CD4-positive, CD25-positive, alpha-beta regulatory T cell (primary cell): Measurements from ENCODE around the gene KPRP. TPM values are rescaled to one million over a fixed set of nuclear protein-coding genes. Genes with fewer than 3 reads are reported as not detected.

ENCODE experiments used
- ATAC-seq, 2 donors: fragments of 150-1000 bp; cut with Tn5 transposase; one replicate each; pipeline ENCODE4 v1.10.0; 2021; ENCODE audit warnings: low read depth in 2 of 2, moderate number of reproducible peaks in 2 of 2, moderate library complexity in 1 of 2
- DNase-seq, 3 donors: peaks; one replicate each; pipeline versions ENCODE4 v3.0.0 to v3.0.0-alpha.2; 2012 to 2022; ENCODE audit warnings: mixed read lengths in 1 of 3
- H3K27ac ChIP-seq: one replicate; pipeline ENCODE4 v1.7.0; 2013; ENCODE audit warnings: mild to moderate bottlenecking, low read length; ENCODE audit not compliant: insufficient read depth, poor library complexity, severe bottlenecking
- H3K27me3 ChIP-seq: one replicate; pipeline ENCODE4 v1.7.0; 2013; ENCODE audit warnings: low read length; ENCODE audit not compliant: control insufficient read depth, insufficient read depth
- H3K36me3 ChIP-seq: one replicate; pipeline ENCODE4 v1.7.0; 2013; ENCODE audit warnings: mild to moderate bottlenecking, low read length, moderate library complexity; ENCODE audit not compliant: control insufficient read depth, insufficient read depth
- H3K4me1 ChIP-seq: 2 replicates; pipeline ENCODE4 v1.7.0; 2013; ENCODE audit warnings: mild to moderate bottlenecking, low read length; ENCODE audit not compliant: insufficient read depth, control insufficient read depth, poor library complexity, severe bottlenecking
- H3K4me3 ChIP-seq: one replicate; pipeline ENCODE4 v1.7.0; 2013; ENCODE audit warnings: low read depth, mild to moderate bottlenecking, low read length, moderate library complexity
- H3K9me3 ChIP-seq, 2 experiments: 1 replicate in 1 of 2; 2 replicates in 1 of 2; pipeline ENCODE4 v1.7.0; 2013; ENCODE audit warnings: low read length in 2 of 2, mild to moderate bottlenecking in 1 of 2, moderate library complexity in 1 of 2; ENCODE audit not compliant: control insufficient read depth in 2 of 2
- H3K27ac Mint-ChIP-seq, 3 donors: one replicate each; pipeline ENCODE4 v1.8.0; 2020 to 2022; ENCODE audit warnings: mild to moderate bottlenecking in 3 of 3, mixed read lengths in 3 of 3, moderate library complexity in 2 of 3
- H3K27me3 Mint-ChIP-seq: one replicate; pipeline ENCODE4 v1.8.0; 2022; ENCODE audit warnings: mild to moderate bottlenecking, mixed read lengths
- H3K36me3 Mint-ChIP-seq: one replicate; pipeline ENCODE4 v1.8.0; 2020; ENCODE audit warnings: mixed read lengths
- H3K4me1 Mint-ChIP-seq, 4 donors: one replicate each; pipeline ENCODE4 v1.8.0; 2020 to 2022; ENCODE audit warnings: mixed read lengths in 4 of 4, mild to moderate bottlenecking in 1 of 4
- H3K4me3 Mint-ChIP-seq, 4 donors: one replicate each; pipeline ENCODE4 v1.8.0; 2020 to 2022; ENCODE audit warnings: mild to moderate bottlenecking in 4 of 4, mixed read lengths in 4 of 4, moderate library complexity in 3 of 4
- H3K9me3 Mint-ChIP-seq, 7 donors: one replicate each; pipeline ENCODE4 v1.8.0; 2020 to 2022; ENCODE audit warnings: mixed read lengths in 7 of 7, mild to moderate bottlenecking in 3 of 7, moderate library complexity in 2 of 7
- polyA plus RNA-seq, 4 donors: library from polyadenylated mRNA; unstranded; fragments of 300-500 nt; fragmentation: Illumina TruSeq; gene quantifications; one replicate each; pipeline ENCODE4 v1.2.3, GENCODE V29; 2021
- total RNA-seq: library from RNA; stranded (reverse); gene quantifications from one replicate; pipeline ENCODE4 v1.2.3, GENCODE V29; 2022

KPRP gene
- total and polyA plus RNA-seq, 5 donors from 2014 or later = not detected

DNA sequence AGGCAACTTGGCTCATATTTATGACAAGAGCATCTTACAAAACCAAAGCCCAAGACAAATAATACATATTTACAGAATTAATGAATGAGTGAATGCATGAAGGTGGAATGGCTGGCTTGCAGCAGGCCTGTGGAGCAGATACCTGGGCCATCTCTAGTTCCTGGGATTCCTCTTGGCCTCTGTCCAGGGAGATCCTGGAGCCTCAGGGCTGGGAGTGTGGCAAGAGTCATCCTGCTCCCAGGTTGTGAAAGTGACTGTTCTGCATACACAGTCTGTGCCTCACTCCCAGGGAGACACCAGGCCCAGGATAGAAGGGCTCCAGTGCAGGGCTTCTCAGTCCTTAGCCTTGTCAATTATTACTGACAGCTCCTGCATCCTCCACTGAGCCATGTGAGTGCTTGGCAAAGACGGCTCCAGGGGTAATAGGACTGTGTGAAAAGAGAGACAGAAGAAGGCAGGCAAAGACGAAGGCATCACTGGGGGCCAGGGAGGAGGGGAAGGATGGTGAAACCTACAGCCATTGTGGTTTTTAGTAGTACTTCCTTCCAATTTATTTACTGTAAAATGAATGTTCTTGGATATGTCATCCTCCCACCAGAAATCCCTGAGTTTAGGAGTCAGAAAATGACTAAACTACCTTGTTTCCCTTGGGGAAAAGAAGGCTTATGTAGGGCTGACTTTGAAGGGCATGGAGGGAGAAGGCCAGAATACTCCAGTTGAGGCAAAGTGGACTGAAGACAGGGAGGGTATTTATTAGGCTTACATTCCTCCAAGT lies 14.3 kb upstream of the KPRP start:
- Histone ChIP-seq H3K4me1 (no peaks in the 10 kb centered on the region), H3K4me3 (no peak overlapping the region), H3K9me3 (no peaks in the 10 kb centered on the region), H3K27ac (no peak overlapping the region), H3K27me3 (peaks cover 4% of the 10 kb centered on the region), H3K36me3 (no peaks in the 10 kb centered on the region)
- ATAC-seq = no peak
- Mint-ChIP-seq H3K36me3 (no peaks in the 10 kb centered on the region), H3K27me3 (peaks cover 16% of the 10 kb centered on the region), H3K4me1 (no peaks in the 10 kb centered on the region), H3K27ac (no peak overlapping the region), H3K4me3 (no peak overlapping the region), H3K9me3 (peaks cover 0 to 3% (median 0%) of the 10 kb centered on the region in 7 donors)
- no peak for DNase-seq

DNA sequence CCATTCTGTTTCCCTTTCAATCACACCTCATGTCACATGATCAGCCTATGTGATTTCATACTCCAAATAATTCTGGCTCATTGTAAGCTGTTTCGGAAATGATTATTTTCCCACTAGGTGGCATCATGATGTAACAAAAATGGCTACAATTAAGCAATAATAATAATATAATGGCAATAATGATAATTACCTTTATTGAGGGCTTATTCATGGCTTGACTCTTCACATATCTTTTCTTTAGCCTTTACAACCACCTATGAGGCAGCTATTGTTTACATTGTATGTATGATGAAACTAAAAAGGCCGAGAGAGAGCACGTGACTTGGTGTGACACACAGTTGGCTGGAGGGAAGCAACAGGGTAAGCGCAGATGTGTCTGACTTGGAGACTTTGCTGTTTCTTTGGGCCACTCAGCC lies 12.5 kb upstream of the KPRP start:
- H3K27me3 Mint-ChIP-seq = peaks cover 16% of the 10 kb centered on the region
- no peak overlapping the region for H3K27ac Mint-ChIP-seq
- no peaks in the 10 kb centered on the region for H3K9me3 ChIP-seq
- no peaks in the 10 kb centered on the region for H3K36me3 Mint-ChIP-seq
- DNase-seq (no peak), ATAC-seq (no peak)
- H3K4me3 Mint-ChIP-seq = no peak overlapping the region
- H3K36me3 ChIP-seq = no peaks in the 10 kb centered on the region
- H3K9me3 Mint-ChIP-seq = peaks cover 0 to 3% (median 0%) of the 10 kb centered on the region in 7 donors
- no peak overlapping the region for H3K27ac ChIP-seq
- no peaks in the 10 kb centered on the region for H3K4me1 Mint-ChIP-seq
- no peaks in the 10 kb centered on the region for H3K4me1 ChIP-seq
- no peak overlapping the region for H3K4me3 ChIP-seq
- peaks cover 4% of the 10 kb centered on the region for H3K27me3 ChIP-seq

DNA sequence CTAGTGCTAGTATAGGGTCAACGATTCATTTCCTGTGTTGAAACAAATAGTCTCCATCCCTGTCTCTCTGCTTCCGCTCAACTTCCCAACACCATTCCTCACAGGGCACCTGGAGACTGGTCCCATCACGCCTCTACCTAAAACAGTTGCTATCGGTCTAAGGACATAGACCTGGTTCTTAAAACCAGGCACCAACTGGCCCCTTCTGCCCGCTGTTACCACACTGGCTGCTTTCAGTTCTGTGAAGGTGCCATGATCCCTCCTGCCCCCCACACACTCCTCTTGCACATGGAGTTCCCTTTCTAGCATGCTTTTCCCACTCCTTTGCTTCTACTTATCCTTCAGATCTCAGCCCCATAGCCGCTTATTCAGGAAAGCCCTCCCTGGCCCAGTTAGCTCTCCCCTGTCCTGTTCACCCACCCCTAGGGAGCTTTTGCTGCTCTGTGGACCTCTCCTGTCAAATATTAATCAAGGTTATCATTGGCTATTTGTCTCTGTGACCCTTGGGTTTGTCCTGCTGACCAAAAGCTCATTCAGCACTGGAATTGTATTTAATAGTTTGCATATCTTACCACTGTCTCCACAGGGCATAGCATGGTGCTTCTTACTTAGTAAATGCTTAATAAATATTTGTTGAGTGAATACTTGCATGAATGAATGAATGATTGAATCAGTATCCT lies 11.9 kb upstream of the KPRP start:
- H3K4me1 Mint-ChIP-seq = no peaks in the 10 kb centered on the region
- Histone ChIP-seq H3K27ac (no peak overlapping the region), H3K4me3 (no peak overlapping the region), H3K4me1 (no peaks in the 10 kb centered on the region), H3K36me3 (no peaks in the 10 kb centered on the region), H3K9me3 (no peaks in the 10 kb centered on the region), H3K27me3 (peaks cover 7% of the 10 kb centered on the region)
- ATAC-seq (no peak), DNase-seq (no peak)
- no peaks in the 10 kb centered on the region for H3K36me3 Mint-ChIP-seq
- H3K27ac Mint-ChIP-seq = no peak overlapping the region
- H3K4me3 Mint-ChIP-seq = no peak overlapping the region
- peaks cover 16% of the 10 kb centered on the region for H3K27me3 Mint-ChIP-seq
- peaks cover 0 to 6% (median 0%) of the 10 kb centered on the region in 7 donors for H3K9me3 Mint-ChIP-seq

DNA sequence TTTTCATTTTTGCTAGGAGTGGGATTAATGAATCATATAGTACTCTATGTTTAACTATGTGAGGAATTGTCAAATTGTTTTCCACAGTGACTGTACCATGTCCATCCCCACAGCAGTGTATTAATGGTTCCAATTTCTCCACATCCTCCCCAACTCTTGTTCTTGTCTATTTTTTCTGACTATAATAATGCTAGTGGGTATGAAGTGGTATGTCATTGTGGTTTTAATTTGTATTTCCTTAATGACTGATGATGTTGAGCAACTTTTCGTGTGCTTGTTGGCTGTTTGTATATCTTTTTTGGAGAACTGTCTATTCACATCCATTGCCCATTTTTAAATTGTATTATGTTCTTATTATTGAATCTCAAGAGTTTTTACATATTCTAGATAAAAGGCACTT lies 10.0 kb upstream of the KPRP start:
- Histone ChIP-seq H3K4me3 (no peak overlapping the region), H3K4me1 (no peaks in the 10 kb centered on the region), H3K27ac (no peak overlapping the region), H3K36me3 (no peaks in the 10 kb centered on the region), H3K27me3 (peaks cover 7% of the 10 kb centered on the region), H3K9me3 (no peaks in the 10 kb centered on the region)
- Mint-ChIP-seq H3K9me3 (peaks cover 0 to 4% (median 0%) of the 10 kb centered on the region in 7 donors), H3K36me3 (no peaks in the 10 kb centered on the region), H3K27ac (no peak overlapping the region), H3K4me1 (no peaks in the 10 kb centered on the region), H3K27me3 (peaks cover 14% of the 10 kb centered on the region), H3K4me3 (no peak overlapping the region)
- ATAC-seq (no peak), DNase-seq (no peak)

DNA sequence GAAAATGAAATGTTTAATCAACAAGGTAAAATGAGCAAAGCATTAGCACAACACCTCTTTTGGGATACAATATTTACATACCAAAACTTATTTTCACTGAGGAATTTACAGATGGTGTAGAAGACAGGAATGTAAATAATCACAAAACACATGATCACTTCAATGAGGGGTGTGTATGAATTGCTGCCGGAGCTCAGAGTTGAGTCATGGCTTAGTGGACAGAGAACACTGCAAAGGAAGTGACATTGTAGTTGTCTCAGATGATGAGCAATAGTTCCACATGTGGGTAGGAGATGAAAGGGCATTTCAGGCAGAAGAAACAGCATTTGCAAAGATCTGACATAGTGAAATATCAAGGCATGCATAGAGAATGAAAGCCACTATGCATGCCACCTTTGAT lies 5.6 kb upstream of the KPRP start:
- H3K4me3 Mint-ChIP-seq = no peak overlapping the region
- DNase-seq = no peak
- Histone ChIP-seq H3K27me3 (peaks cover 9% of the 10 kb centered on the region), H3K4me3 (no peak overlapping the region), H3K27ac (no peak overlapping the region), H3K36me3 (no peaks in the 10 kb centered on the region), H3K9me3 (no peaks in the 10 kb centered on the region), H3K4me1 (no peaks in the 10 kb centered on the region)
- peaks cover 11% of the 10 kb centered on the region for H3K27me3 Mint-ChIP-seq
- H3K27ac Mint-ChIP-seq = no peak overlapping the region
- H3K4me1 Mint-ChIP-seq = no peaks in the 10 kb centered on the region
- H3K36me3 Mint-ChIP-seq = no peaks in the 10 kb centered on the region
- no peak for ATAC-seq
- peaks cover 0 to 4% (median 0%) of the 10 kb centered on the region in 7 donors for H3K9me3 Mint-ChIP-seq

DNA sequence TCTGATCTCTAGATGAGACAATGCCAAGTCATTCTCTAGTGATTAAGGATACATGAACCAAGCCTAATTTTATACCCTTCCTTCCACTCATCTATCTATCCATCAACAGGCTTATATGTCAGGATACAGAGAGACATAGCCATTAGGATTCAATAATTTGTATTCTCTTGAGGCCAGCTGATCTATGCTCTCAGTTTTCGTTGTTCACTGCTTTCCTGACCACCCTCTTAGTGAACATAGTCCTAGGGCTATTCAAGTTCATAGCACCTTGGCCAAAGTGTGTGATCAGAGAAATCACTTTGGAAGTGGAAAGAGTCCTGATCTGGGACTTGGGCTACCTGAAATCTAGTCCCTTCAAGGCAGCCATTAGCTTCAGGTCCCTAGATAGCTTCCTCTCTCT lies 4.2 kb upstream of the KPRP start:
- ATAC-seq = no peak
- H3K4me1 Mint-ChIP-seq = no peaks in the 10 kb centered on the region
- H3K4me3 Mint-ChIP-seq = no peak overlapping the region
- H3K27ac Mint-ChIP-seq = no peak overlapping the region
- peaks cover 0 to 4% (median 0%) of the 10 kb centered on the region in 7 donors for H3K9me3 Mint-ChIP-seq
- H3K36me3 Mint-ChIP-seq = no peaks in the 10 kb centered on the region
- peaks cover 5% of the 10 kb centered on the region for H3K27me3 Mint-ChIP-seq
- no peaks in the 10 kb centered on the region for H3K36me3 ChIP-seq
- H3K4me3 ChIP-seq = no peak overlapping the region
- H3K9me3 ChIP-seq = no peaks in the 10 kb centered on the region
- no peaks in the 10 kb centered on the region for H3K4me1 ChIP-seq
- no peak overlapping the region for H3K27ac ChIP-seq
- no peak for DNase-seq
- peaks cover 7% of the 10 kb centered on the region for H3K27me3 ChIP-seq

DNA sequence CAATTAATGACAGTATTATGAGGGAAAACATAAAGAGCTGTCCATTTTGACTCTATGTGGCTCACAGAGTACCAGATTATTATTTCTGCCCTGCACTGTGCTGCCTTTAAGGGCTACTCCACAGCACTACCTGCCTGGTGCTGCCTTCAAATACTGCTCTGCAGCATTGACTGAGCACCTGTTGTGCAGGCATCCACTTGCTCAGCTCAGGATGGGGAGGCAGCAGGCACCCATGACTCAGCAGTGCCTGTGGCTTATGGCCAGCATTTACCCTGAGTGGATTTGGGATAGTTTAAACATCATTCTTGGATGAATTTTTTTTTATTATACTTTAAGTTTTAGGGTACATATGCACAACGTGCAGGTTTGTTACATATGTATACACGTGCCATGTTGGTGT lies 953 bp upstream of the KPRP start:
- H3K4me3 Mint-ChIP-seq = no peak overlapping the region
- DNase-seq (no peak), ATAC-seq (no peak)
- Histone ChIP-seq H3K4me1 (no peaks in the 10 kb centered on the region), H3K9me3 (no peaks in the 10 kb centered on the region), H3K36me3 (no peaks in the 10 kb centered on the region), H3K27me3 (peaks cover 3% of the 10 kb centered on the region), H3K4me3 (no peak overlapping the region), H3K27ac (no peak overlapping the region)
- H3K27ac Mint-ChIP-seq = no peak overlapping the region
- H3K4me1 Mint-ChIP-seq = no peaks in the 10 kb centered on the region
- H3K9me3 Mint-ChIP-seq = peaks cover 0 to 2% (median 0%) of the 10 kb centered on the region in 7 donors
- H3K27me3 Mint-ChIP-seq = peaks cover 9% of the 10 kb centered on the region
- no peaks in the 10 kb centered on the region for H3K36me3 Mint-ChIP-seq

DNA sequence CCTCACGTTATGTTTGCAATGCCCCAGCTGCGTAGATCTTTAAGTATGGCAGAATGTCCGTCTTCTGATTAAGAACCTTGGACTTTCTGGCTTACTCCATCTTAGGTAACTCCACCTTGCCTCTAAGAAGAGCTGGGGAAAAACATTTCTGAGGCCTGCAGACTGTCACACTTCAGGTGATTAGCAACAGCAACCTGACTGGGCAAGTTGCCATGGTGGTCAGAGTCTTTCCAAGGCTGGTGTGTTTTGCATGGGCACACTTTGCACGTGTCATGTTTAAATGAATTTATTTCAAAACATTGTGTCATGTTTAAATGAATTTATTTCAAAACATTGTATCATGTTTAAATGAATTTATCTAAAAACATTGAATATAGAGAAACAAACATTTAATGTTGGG lies 811 bp downstream of the KPRP start:
- ATAC-seq = no peak
- Mint-ChIP-seq H3K27ac (no peak overlapping the region), H3K27me3 (peaks cover 9% of the 10 kb centered on the region), H3K9me3 (peaks cover 0 to 5% (median 0%) of the 10 kb centered on the region in 7 donors), H3K4me1 (no peaks in the 10 kb centered on the region), H3K36me3 (no peaks in the 10 kb centered on the region), H3K4me3 (no peak overlapping the region)
- no peak for DNase-seq
- Histone ChIP-seq H3K4me1 (no peaks in the 10 kb centered on the region), H3K27me3 (no peaks in the 10 kb centered on the region), H3K27ac (no peak overlapping the region), H3K4me3 (no peak overlapping the region), H3K9me3 (no peaks in the 10 kb centered on the region), H3K36me3 (no peaks in the 10 kb centered on the region)
